SU-DHL-6 (cell line): ENCODE measurements around the gene RUNX1.

Experiments used
- CTCF ChIP-seq: fragments of 200-600 bp; sonication (generic); IDR thresholded peaks from one replicate; pipeline ENCODE4 v1.5.1; 2017; ENCODE audit warnings: antibody characterized with exemption, mild to moderate bottlenecking, low read length, moderate library complexity; ENCODE audit not compliant: insufficient read depth, poor library complexity, severe bottlenecking
- EZH2phosphoT487 ChIP-seq: fragments of 200-600 bp; sonication (generic), shearing (Covaris generic); conservative IDR thresholded peaks from 2 replicates; pipeline ENCODE4 v1.6.1; 2018; ENCODE audit warnings: mild to moderate bottlenecking, antibody characterized with exemption, low read length, moderate library complexity, mixed read lengths

GRCh38 chr21:34933609-34934335 is 115.3 kb downstream of the RUNX1 start:
- no peak for TF ChIP-seq CTCF
- no peak for TF ChIP-seq EZH2phosphoT487
